HG03469 (cell line): Measurements from ENCODE around the gene PRSS8.
"Not testable (repeated sequence)": the region's sequence is repeated elsewhere in the genome, so short reads cannot be mapped to it uniquely, and the experiment has no call there.

ENCODE experiments used
- ATAC-seq: cut with Tn5 transposase; IDR thresholded peaks from one replicate; pipeline ENCODE4 v1.9.1; 2021; ENCODE audit warnings: mild to moderate bottlenecking, moderate library complexity, moderate number of reproducible peaks; ENCODE audit not compliant: unreplicated experiment

The PRSS8 gene

GRCh38 chr16:31145398-31145990, 10.0 kb upstream of the PRSS8 start:
- ATAC-seq: no peak

GRCh38 chr16:31144418-31144817, 8.9 kb upstream of the PRSS8 start:
- not testable (repeated sequence) for ATAC-seq

- ATAC-seq: no peak
These were observed 8.2 kb upstream of the PRSS8 start for GRCh38 chr16:31143694-31144148.

GRCh38 chr16:31143011-31143693, 7.6 kb upstream of the PRSS8 start:
- ATAC-seq: no peak

GRCh38 chr16:31142109-31143010, 6.8 kb upstream of the PRSS8 start:
- ATAC-seq: peak; percentile 79

- ATAC-seq: no peak
These were observed 6.1 kb upstream of the PRSS8 start for GRCh38 chr16:31141489-31142108.

- not testable (repeated sequence) for ATAC-seq
These were observed 5.5 kb upstream of the PRSS8 start for GRCh38 chr16:31141071-31141469.

- no peak for ATAC-seq
These were observed 3.4 kb upstream of the PRSS8 start for GRCh38 chr16:31138621-31139578.

GRCh38 chr16:31136822-31137499, 1.4 kb upstream of the PRSS8 start:
- not testable (repeated sequence) for ATAC-seq

GRCh38 chr16:31136287-31136662, 748 bp upstream of the PRSS8 start:
- ATAC-seq: no peak

GRCh38 chr16:31134625-31135534, 647 bp downstream of the PRSS8 start:
- ATAC-seq: no peak

- no peak for ATAC-seq
These were observed 1.4 kb downstream of the PRSS8 start for GRCh38 chr16:31134091-31134571.

GRCh38 chr16:31133046-31133501, 2.5 kb downstream of the PRSS8 start:
- ATAC-seq: no peak

GRCh38 chr16:31132303-31132979, 3.1 kb downstream of the PRSS8 start:
- ATAC-seq: no peak

GRCh38 chr16:31131841-31132271, 3.7 kb downstream of the PRSS8 start:
- no peak for ATAC-seq

GRCh38 chr16:31131416-31131815, 4.1 kb downstream of the PRSS8 start:
- ATAC-seq: no peak

- ATAC-seq: no peak
These were observed 4.6 kb downstream of the PRSS8 start for GRCh38 chr16:31130899-31131298.
